Measurements from ENCODE around the gene MTUS2.

The MTUS2 gene

GRCh38 chr13:29513981-29514719 lies 694.0 kb downstream of the MTUS2 start:
- no peak for DNase-seq

- DNase-seq, result no peak
Measured at GRCh38 chr13:29514720-29515310, 694.7 kb downstream of the MTUS2 start.

- no peak for DNase-seq
Measured at GRCh38 chr13:29515372-29515771, 695.2 kb downstream of the MTUS2 start.

- no peak for DNase-seq
Measured at GRCh38 chr13:29516012-29516411, 695.9 kb downstream of the MTUS2 start.

- DNase-seq, result no peak
Measured at GRCh38 chr13:29516880-29517279, 696.7 kb downstream of the MTUS2 start.

- no peak for DNase-seq
Measured at GRCh38 chr13:29519921-29520320, 699.8 kb downstream of the MTUS2 start.

GRCh38 chr13:29520671-29521070 lies 700.5 kb downstream of the MTUS2 start:
- DNase-seq, result no peak

- DNase-seq, result no peak
Measured at GRCh38 chr13:29521336-29521735, 701.2 kb downstream of the MTUS2 start.

GRCh38 chr13:29522044-29522685 lies 702.0 kb downstream of the MTUS2 start:
- DNase-seq, result no peak

GRCh38 chr13:29523199-29523961 lies 703.2 kb downstream of the MTUS2 start:
- DNase-seq, result no peak

GRCh38 chr13:29524176-29524575 lies 704.0 kb downstream of the MTUS2 start:
- no peak for DNase-seq

GRCh38 chr13:29524641-29525040 lies 704.5 kb downstream of the MTUS2 start:
- no peak for DNase-seq

GRCh38 chr13:29525757-29526156 lies 705.6 kb downstream of the MTUS2 start:
- no peak for DNase-seq

GRCh38 chr13:29526741-29527140 lies 706.6 kb downstream of the MTUS2 start:
- no peak for DNase-seq

GRCh38 chr13:29527511-29527910 lies 707.4 kb downstream of the MTUS2 start:
- no peak for DNase-seq

- no peak for DNase-seq
Measured at GRCh38 chr13:29527916-29528315, 707.8 kb downstream of the MTUS2 start.

GRCh38 chr13:29529754-29530153 lies 709.6 kb downstream of the MTUS2 start:
- no peak for DNase-seq

- DNase-seq, result no peak
Measured at GRCh38 chr13:29530901-29531300, 710.8 kb downstream of the MTUS2 start.

- no peak for DNase-seq
Measured at GRCh38 chr13:29532116-29532515, 712.0 kb downstream of the MTUS2 start.

GRCh38 chr13:29532821-29533220 lies 712.7 kb downstream of the MTUS2 start:
- DNase-seq, result no peak

- DNase-seq, result no peak
Measured at GRCh38 chr13:29534083-29534482, 713.9 kb downstream of the MTUS2 start.

- DNase-seq, result no peak
Measured at GRCh38 chr13:29535663-29536655, 715.8 kb downstream of the MTUS2 start.
